Neutrophil (primary cell): ENCODE results near the gene RPL6.
A peak's percentile ranks its signal among the peaks of the same experiment; 100 is the strongest.

Source experiments
- H3K27ac ChIP-seq: fragments of 200-600 bp; sonication (generic); 2 replicates; pipeline ENCODE4 v1.5.1; 2016; ENCODE audit warnings: mild to moderate bottlenecking, moderate library complexity
- H3K27me3 ChIP-seq: fragments of 200-600 bp; sonication (generic); 2 replicates; pipeline ENCODE4 v1.6.0; 2016; ENCODE audit warnings: mild to moderate bottlenecking
- H3K36me3 ChIP-seq: fragments of 200-600 bp; sonication (generic); 2 replicates; pipeline ENCODE4 v1.5.1; 2017
- H3K4me1 ChIP-seq, 2 experiments: fragments of 200-600 bp in 1 of 2; sonication (generic) in 1 of 2; 1 replicate in 1 of 2; 2 replicates in 1 of 2; pipeline versions ENCODE4 v1.5.1 to v1.6.1; 2013 to 2016; ENCODE audit warnings: low read depth in 1 of 2, low read length in 1 of 2, mild to moderate bottlenecking in 1 of 2, moderate library complexity in 1 of 2; ENCODE audit not compliant: control insufficient read depth in 1 of 2, insufficient read depth in 1 of 2
- H3K4me3 ChIP-seq, 2 experiments: fragments of 200-600 bp in 1 of 2; sonication (generic) in 1 of 2; 1 replicate in 1 of 2; 2 replicates in 1 of 2; pipeline ENCODE4 v1.5.1; 2013 to 2016; ENCODE audit warnings: low read depth in 1 of 2, low read length in 1 of 2, mild to moderate bottlenecking in 1 of 2, moderate library complexity in 1 of 2
- H3K9me3 ChIP-seq: fragments of 200-600 bp; sonication (generic); 2 replicates; pipeline ENCODE4 v1.5.1; 2016
- TF ChIP-seq, protein P1 (sequence below): fragments of 200-600 bp; sonication (generic); IDR thresholded peaks from 2 replicates; pipeline ENCODE4 v1.5.1; 2016; ENCODE audit warnings: antibody characterized with exemption

Gene RPL6

DNA sequence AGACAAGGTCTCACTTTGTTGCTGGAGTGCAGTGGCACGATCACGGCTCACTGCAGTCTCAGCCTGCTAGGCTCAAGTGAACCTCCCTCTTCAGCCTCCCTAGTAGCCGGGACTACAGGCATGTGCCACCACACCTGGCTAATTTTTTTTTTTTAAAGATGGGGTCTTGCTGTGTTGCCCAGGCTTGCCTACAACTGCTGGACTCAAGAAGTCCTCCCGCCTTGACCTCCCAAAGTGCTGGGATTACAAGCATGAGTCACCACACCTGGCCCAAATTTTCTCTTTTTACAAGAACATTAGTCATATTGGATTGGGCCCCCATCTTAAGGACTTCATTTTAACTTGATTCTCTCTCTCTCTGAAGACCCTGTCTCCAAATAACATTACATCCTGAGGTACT is 20.2 kb downstream of the RPL6 start:
- Histone ChIP-seq H3K27ac (no peak overlapping the region), H3K4me1 (peaks cover 11 to 15% of the 10 kb centered on the region in 2 experiments), H3K9me3 (no peaks in the 10 kb centered on the region), H3K27me3 (peaks cover 19% of the 10 kb centered on the region), H3K36me3 (no peaks in the 10 kb centered on the region), H3K4me3 (no peak overlapping the region)
- TF ChIP-seq, protein P1, sequence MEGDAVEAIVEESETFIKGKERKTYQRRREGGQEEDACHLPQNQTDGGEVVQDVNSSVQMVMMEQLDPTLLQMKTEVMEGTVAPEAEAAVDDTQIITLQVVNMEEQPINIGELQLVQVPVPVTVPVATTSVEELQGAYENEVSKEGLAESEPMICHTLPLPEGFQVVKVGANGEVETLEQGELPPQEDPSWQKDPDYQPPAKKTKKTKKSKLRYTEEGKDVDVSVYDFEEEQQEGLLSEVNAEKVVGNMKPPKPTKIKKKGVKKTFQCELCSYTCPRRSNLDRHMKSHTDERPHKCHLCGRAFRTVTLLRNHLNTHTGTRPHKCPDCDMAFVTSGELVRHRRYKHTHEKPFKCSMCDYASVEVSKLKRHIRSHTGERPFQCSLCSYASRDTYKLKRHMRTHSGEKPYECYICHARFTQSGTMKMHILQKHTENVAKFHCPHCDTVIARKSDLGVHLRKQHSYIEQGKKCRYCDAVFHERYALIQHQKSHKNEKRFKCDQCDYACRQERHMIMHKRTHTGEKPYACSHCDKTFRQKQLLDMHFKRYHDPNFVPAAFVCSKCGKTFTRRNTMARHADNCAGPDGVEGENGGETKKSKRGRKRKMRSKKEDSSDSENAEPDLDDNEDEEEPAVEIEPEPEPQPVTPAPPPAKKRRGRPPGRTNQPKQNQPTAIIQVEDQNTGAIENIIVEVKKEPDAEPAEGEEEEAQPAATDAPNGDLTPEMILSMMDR: no peak

DNA sequence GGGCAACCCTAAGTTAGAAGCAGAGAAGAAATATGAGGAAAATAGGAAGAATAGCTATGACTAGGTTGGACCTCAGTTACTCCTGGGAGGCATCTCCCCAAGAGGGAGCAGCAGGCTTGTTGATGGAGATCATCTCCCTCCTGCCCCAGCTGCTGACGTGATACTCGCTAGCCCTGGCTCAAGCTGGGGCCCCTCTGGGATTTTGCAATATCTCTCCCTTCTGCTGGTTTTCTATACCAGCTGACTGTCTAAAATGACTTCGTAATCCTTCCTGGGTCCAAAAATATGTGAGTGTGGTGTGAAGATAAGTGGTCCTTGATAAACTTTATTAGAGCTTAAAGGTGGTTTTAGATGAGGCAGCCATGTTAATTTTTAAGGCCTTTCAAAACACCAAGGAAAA is 22.7 kb downstream of the RPL6 start:
- Histone ChIP-seq H3K27me3 (peaks cover 19% of the 10 kb centered on the region), H3K9me3 (no peaks in the 10 kb centered on the region), H3K4me3 (no peak overlapping the region), H3K36me3 (no peaks in the 10 kb centered on the region), H3K27ac (no peak overlapping the region), H3K4me1 (peaks cover 17 to 21% of the 10 kb centered on the region in 2 experiments)
- TF ChIP-seq, protein P1: no peak

DNA sequence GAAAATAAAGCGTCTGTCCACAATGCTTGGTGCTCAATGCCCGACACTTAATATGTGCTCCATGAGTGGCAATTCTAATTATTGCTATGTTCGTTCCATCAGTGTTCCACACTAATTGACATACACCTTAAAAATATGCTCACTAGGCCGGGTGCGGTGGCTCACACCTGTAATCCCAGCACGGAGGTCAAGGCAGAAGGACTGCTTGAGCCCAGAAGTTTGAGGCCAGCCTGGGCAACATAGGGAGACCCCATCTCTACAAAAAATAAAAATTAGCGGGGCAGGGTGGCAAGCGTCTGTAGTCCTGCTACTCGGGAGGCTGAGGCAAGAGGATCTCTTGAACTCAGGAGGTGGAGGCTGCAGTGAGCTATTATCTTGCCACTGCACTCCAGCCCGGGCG is 26.5 kb downstream of the RPL6 start:
- TF ChIP-seq, protein P1: no peak
- Histone ChIP-seq H3K27ac (peak overlapping the region; percentile 84), H3K36me3 (no peaks in the 10 kb centered on the region), H3K4me3 (peak overlapping the region; percentile 81 to 89), H3K4me1 (peaks cover 27 to 34% of the 10 kb centered on the region in 2 experiments), H3K9me3 (no peaks in the 10 kb centered on the region), H3K27me3 (peaks cover 2% of the 10 kb centered on the region)

DNA sequence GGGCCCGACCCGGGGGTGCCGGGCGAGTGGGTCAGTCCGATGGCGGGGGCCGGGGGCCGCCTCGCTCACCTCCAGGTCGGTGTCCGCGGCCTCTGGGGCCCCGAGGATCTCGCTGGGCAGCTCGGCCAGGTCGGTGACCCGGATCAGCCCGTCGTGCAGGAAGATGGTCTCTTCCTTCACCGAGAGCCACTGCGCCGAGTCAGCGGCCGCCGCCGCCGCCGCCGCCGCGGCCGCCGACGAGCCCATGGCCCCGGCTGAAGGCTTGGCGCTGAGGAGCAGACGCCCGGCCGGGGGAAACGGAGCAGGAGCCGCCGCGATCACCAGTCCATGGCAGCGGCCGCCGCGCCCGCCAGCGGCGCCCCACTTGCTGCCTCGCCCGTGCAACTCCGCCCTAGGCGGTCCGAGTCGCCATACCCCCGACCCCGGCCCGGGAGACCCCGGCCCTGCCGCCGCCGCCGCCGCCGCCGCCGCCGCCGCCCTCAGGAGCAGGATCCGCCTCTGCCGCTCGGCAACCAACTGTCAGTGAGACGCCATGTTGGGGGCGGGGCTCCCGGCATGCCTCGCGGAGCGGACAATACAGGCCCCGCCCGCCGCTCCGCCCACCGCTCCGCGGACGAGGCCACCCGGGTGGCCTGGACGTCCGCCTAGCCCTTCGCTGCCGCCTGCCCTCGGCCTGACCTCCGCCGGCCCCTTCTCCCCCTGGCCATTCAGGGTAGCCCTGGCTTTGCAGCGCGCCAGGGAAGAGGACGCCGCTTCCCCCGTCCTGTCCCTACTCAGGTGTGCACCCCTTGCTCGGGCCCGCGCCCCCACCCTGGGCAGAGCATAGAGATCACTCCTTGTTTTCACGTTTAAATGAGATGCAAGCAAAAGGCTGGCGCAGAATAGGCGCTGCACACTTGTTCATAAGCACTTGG is 27.3 kb downstream of the RPL6 start, which contains the start of gene HECTD4:
TSS of gene HECTD4 (minus strand) at position 549 of the 914 bp plus-strand sequence. CDS start at position 246, 303 bp downstream.
- Histone ChIP-seq H3K9me3 (no peaks in the 10 kb centered on the region), H3K4me1 (peaks cover 22 to 30% of the 10 kb centered on the region in 2 experiments), H3K27ac (peak within 1 kb of the TSS; percentile 84), H3K4me3 (peak within 1 kb of the TSS; percentile 81 to 89), H3K27me3 (no peaks in the 10 kb centered on the region), H3K36me3 (no peaks in the 10 kb centered on the region)
- TF ChIP-seq, protein P1: peak; percentile 16

DNA sequence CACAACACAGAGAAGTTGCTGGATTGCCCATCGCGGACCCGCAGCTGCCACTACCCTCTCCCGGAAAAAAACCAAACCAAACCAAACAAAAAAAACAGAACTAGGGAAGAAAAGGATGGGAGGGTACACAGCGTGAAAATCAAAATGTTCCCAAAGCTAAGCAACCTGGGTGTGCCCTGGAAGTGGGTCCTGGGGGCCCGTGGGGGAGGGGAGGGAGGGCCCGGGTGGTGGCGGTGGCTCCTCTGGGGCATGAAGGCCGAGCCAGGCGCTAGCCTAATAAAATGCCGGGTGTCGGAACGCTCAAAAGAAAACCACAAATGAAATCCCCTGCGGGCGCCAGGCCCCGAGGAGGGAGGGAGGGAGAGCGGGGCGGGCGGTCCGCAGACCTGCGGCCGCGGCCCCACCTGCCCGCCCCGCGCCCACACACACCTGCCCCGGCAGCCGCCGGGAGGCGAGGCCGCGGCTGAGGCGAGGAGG is 28.0 kb downstream of the RPL6 start:
- H3K36me3 ChIP-seq: no peaks in the 10 kb centered on the region

More for the DNA sequence above, 28.0 kb downstream of the RPL6 start:
- peak overlapping the region; percentile 81 to 89 for H3K4me3 ChIP-seq
- H3K27ac ChIP-seq: peak overlapping the region; percentile 84
- no peaks in the 10 kb centered on the region for H3K27me3 ChIP-seq
- H3K4me1 ChIP-seq: peaks cover 17 to 23% of the 10 kb centered on the region in 2 experiments
- TF ChIP-seq, protein P1: no peak
- no peaks in the 10 kb centered on the region for H3K9me3 ChIP-seq
